Measurements from ENCODE around the gene CFAP90.

CFAP90 gene

DNA sequence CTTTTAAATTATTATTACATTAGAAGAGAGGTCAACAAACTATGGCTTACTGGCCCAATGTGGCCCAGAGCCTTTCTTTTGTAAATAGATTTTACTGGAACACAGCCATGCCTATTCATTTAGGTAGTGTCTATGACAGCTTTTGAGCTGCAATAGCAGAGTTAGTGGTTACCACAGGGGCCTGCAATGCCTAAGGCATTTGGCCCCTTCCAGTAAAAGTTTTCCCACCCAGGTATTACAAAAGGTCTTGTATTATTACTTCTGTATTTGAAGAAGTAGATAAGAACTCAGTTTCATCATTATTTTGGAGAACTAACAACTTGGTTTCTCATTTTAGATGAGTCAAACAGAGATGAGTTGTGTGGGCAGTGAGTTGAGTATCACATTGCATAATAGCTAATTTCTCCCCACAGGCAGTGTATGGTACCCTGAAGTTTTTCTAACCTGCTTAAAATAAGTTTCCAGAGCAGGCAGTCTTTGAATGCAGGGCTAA, 27.5 kb upstream of the CFAP90 start:
- no peaks in the 10 kb centered on the region for H3K9me3 Mint-ChIP-seq
- H3K4me1 Mint-ChIP-seq: no peaks in the 10 kb centered on the region
- peak overlapping the region in 1 of 3 experiments; percentile 24 for H3K27ac Mint-ChIP-seq
- no peak for TF ChIP-seq CTCF (IDR thresholded peaks at IDR 0.05; ENCODE audit: unreplicated experiment in 3 of 3)
- H3K27me3 Mint-ChIP-seq (ENCODE audit: low read depth): no peaks in the 10 kb centered on the region
- peaks cover 59% of the 10 kb centered on the region for H3K36me3 Mint-ChIP-seq (ENCODE audit: low read depth)
- no peak overlapping the region for H3K4me3 Mint-ChIP-seq

GRCh38 chr5:7877851-7878250, 26.9 kb upstream of the CFAP90 start:
- H3K27ac Mint-ChIP-seq: peak overlapping the region in 1 of 3 experiments; percentile 13
- H3K4me3 Mint-ChIP-seq: no peak overlapping the region
- H3K4me1 Mint-ChIP-seq: no peaks in the 10 kb centered on the region
- no peak for TF ChIP-seq CTCF (IDR thresholded peaks at IDR 0.05; ENCODE audit: unreplicated experiment in 3 of 3)
- H3K36me3 Mint-ChIP-seq (ENCODE audit: low read depth): peaks cover 53% of the 10 kb centered on the region
- H3K9me3 Mint-ChIP-seq: no peaks in the 10 kb centered on the region
- H3K27me3 Mint-ChIP-seq (ENCODE audit: low read depth): no peaks in the 10 kb centered on the region

DNA sequence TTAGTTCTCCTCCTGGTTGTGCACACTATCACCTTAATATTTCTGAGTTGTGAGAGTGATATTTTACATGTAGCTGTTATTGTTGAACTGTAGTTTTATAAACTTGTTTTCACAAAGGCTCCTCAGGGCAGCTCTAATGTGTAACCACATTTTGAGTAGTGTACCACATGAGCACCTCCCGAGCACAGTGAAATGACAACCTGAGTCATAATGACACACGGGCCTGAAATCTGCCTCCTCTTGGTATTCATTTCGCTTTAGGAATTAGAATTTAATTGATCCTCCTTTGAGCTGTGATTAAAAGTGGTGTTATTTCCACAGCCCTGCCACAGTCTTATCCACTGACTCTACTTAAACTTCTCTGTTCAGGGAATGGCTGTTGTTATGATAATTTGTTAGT, 25.9 kb upstream of the CFAP90 start:
- Mint-ChIP-seq H3K9me3 (no peaks in the 10 kb centered on the region), H3K4me3 (no peak overlapping the region), H3K27ac (no peak overlapping the region), H3K27me3 (ENCODE audit: low read depth) (no peaks in the 10 kb centered on the region), H3K4me1 (no peaks in the 10 kb centered on the region), H3K36me3 (ENCODE audit: low read depth) (peaks cover 48% of the 10 kb centered on the region)
- no peak for TF ChIP-seq CTCF (IDR thresholded peaks at IDR 0.05; ENCODE audit: unreplicated experiment in 3 of 3)

DNA sequence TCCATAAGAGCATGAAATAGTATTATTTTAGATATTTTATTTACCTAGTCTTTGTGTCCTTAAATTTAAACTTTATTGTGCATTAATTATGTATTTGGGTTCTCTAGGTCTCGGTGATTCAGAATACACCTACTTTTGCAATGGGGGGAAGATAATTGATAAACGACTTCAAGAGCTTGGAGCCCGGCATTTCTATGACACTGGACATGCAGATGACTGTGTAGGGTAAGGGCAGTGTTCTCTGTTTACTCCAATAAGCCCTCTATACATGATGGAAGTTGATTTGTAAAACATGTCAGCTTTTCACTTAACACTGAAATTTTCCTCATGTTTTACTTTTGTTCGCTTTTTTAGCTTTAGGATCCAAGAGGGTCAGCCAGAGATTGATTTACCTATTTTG, 24.2 kb upstream of the CFAP90 start:
- no peak for TF ChIP-seq CTCF (IDR thresholded peaks at IDR 0.05; ENCODE audit: unreplicated experiment in 3 of 3)

DNA sequence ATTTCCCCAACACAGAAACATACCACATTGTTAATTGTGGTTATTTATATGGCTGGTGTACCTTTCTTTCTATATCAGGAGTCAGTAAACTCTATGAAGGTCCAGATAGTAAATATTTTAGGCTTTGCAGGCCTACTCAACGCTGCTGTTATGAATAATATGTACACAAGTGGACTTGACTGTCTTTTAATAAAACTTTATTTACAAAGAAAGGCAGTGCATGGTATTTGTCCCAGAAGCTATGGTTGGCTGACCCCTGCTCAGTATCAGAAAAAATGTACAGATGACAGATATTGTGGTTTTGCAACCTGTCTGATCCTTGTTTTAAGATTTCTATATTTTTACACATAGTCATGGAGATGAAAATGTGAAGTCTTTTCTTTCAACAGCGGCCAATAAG, 23.7 kb upstream of the CFAP90 start:
- no peak for TF ChIP-seq CTCF (IDR thresholded peaks at IDR 0.05; ENCODE audit: unreplicated experiment in 3 of 3)

More for the DNA sequence above, 24.2 kb upstream of the CFAP90 start:
- Mint-ChIP-seq H3K27ac (no peak overlapping the region), H3K36me3 (ENCODE audit: low read depth) (peaks cover 35% of the 10 kb centered on the region), H3K9me3 (no peaks in the 10 kb centered on the region), H3K27me3 (ENCODE audit: low read depth) (no peaks in the 10 kb centered on the region), H3K4me1 (peaks cover 7% of the 10 kb centered on the region), H3K4me3 (no peak overlapping the region)

GRCh38 chr5:7873216-7873615, 22.3 kb upstream of the CFAP90 start:
- H3K36me3 Mint-ChIP-seq (ENCODE audit: low read depth): peaks cover 29% of the 10 kb centered on the region
- H3K27ac Mint-ChIP-seq: no peak overlapping the region
- no peak for TF ChIP-seq CTCF (IDR thresholded peaks at IDR 0.05; ENCODE audit: unreplicated experiment in 3 of 3)
- H3K27me3 Mint-ChIP-seq (ENCODE audit: low read depth): no peaks in the 10 kb centered on the region
- peak overlapping the region in 1 of 3 experiments; percentile 48 for H3K4me3 Mint-ChIP-seq
- H3K9me3 Mint-ChIP-seq: no peaks in the 10 kb centered on the region
- peaks cover 13% of the 10 kb centered on the region for H3K4me1 Mint-ChIP-seq

More for the DNA sequence above, 23.7 kb upstream of the CFAP90 start:
- Mint-ChIP-seq H3K27me3 (ENCODE audit: low read depth) (no peaks in the 10 kb centered on the region), H3K36me3 (ENCODE audit: low read depth) (peaks cover 35% of the 10 kb centered on the region), H3K27ac (no peak overlapping the region), H3K9me3 (no peaks in the 10 kb centered on the region), H3K4me3 (no peak overlapping the region), H3K4me1 (peaks cover 12% of the 10 kb centered on the region)

Data from nephron (organoid).